Measurements from ENCODE around the gene VMO1. TPM values are rescaled to one million over a fixed set of nuclear protein-coding genes. Genes with fewer than 3 reads are reported as not detected.
A peak's percentile ranks its signal among the peaks of the same experiment; 100 is the strongest.
"Not testable (repeated sequence)": the region's sequence is repeated elsewhere in the genome, so short reads cannot be mapped to it uniquely, and the experiment has no call there.

Gene VMO1, protein sequence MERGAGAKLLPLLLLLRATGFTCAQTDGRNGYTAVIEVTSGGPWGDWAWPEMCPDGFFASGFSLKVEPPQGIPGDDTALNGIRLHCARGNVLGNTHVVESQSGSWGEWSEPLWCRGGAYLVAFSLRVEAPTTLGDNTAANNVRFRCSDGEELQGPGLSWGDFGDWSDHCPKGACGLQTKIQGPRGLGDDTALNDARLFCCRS
- total RNA-seq = 0.62 TPM

DNA sequence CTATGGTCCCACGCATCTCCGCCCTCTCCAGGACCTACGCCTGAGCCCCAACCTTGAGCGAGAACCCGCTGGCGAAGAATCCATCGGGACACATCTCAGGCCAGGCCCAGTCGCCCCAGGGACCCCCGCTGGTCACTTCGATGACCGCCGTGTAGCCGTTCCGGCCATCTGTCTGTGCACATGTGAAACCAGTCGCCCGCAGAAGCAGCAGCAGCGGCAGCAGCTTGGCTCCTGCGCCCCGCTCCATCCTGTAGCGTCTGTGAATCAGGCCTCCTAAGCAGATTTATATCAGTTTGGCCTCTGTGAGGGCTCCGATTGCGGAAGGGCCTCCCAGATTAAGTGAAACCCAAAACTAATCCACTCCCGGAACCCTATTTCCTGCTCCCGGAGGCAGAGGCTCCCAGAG lies at the start of gene VMO1:
Gene VMO1, minus strand, starts transcription at position 259 of the 406 bp plus-strand sequence. Its CDS starts 12 bp downstream, at position 247.
- no peak for DNase-seq

DNA sequence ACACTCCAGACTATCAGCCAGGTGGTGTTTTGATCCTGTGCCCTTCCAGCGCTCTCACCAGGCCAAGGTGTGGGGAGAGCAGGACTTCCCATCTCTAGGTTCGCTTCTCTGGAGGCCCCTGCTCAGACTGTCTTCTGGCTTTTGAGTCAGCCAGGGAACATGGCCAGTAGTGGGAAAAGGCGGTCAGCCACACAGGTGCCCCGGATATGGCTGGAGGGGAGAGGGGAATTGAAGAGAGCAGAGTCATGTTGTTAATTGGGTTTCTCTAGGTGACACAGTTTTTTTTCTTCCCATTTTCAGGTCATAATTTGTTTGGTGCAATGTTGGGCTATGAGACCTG lies 48.5 kb upstream of the VMO1 start:
- DNase-seq = no peak

DNA sequence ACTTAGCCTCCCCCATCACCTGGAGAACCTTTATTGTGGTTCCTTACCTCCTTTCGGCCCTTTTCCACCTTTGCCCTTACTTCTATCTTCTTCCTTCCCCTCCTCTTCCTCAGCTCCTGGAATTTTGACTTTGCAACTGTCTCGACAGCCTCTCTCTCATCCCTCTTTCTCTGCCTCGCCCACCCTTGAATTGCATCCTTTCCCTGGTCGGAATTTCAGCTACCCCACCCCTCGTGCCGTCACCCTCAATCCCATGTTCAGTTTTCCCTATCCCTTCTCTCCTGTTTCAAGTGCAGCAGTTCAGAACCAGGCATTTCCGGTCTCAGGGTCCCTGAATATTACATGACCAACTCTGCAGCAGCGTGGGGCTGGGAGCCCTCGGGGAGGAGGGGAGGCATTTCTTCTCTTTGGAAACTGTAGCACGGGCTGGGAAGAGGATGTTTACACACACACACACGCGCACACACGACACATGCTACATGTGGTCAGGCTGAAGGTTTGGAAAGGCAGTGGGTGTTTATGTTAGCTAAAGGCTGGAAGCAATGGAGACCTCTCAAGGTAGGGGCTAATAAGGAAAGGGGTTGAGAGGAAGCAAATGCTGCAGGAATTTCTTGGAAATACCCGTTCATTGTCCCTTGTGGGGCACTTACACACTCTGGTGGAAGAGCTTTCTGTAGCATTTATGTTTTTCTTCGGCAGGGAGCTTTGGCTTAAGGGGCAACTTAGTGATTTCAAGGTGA lies 47.9 kb upstream of the VMO1 start:
- no peak for DNase-seq

DNA sequence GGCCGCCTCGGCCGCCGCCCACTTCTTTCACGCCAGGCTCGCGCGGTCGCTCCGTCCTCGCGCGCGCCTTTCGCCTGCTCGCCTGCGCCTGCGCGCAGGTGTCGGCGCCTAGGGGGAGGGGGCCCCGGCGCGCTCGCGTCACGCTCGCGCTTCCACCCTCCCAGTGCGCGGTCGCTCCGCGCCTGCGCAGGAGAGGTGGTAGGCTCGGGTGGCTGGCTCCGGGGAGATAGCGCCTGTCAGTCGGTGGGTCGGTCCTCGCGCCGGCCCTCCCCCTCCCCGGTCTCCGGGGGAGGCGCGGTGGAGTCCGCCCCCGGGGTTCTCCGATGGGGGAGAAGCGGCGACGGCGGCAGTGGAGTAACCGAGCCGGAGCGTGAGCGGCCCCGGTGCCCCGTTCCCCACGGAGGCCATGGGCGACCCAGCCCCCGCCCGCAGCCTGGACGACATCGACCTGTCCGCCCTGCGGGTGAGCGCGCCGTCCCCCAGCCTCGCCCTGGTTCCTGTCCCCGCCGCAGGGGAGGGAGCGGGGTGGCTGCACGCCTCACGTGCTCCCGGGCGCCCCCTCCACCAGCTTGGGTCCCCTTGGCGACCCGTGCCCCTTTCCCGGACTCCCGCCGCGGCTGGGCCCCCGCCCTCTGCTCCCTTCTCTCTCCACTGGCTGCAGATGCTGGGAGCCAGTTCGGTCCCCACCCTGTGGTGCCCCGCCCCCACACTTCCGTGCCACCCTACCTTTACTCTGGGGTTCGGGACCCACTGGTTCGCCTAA lies 47.2 kb upstream of the VMO1 start, which contains the start of gene MINK1:
Gene MINK1, plus strand, starts transcription at position 163 of the 763 bp plus-strand sequence. Its CDS starts 244 bp downstream, at position 407.
- peak; percentile 85 for DNase-seq

DNA sequence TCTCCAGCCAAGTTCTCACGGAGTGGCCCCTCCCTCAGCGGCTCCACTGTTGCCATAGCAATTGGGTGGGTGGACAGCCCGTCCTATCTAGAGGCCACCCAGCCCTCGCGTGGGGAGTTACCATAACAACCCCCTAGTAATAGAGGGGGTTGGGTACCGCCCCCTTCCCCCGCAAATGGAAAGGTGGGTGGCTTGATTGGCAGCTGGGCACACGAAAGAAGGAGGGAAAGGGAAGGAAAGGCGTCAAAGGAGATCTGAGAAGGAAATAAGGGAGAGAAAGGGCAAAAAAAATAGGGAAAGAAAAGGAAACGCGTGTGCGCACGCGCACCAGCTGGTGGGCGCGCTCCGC lies 46.6 kb upstream of the VMO1 start:
- DNase-seq = not testable (repeated sequence)

DNA sequence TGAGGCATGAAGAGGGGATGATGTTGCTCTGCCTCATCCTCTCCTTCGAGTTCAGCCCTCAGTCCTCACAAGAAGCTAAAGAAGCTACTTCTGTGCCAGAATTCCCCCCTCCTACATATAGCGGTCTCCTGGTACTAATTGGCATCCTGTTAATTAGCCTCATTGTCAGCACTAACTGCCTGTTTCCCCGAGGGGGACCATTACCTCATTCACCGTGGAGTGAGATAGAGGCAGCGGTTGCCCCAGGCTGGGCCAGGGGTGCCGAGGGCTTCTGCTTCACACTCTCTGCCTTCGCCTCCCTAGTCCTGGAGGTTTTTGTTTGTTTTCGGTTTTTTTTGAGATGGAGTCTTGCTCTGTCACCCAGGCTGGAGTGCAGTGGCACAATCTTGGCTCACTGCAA lies 41.2 kb upstream of the VMO1 start:
- DNase-seq = no peak

DNA sequence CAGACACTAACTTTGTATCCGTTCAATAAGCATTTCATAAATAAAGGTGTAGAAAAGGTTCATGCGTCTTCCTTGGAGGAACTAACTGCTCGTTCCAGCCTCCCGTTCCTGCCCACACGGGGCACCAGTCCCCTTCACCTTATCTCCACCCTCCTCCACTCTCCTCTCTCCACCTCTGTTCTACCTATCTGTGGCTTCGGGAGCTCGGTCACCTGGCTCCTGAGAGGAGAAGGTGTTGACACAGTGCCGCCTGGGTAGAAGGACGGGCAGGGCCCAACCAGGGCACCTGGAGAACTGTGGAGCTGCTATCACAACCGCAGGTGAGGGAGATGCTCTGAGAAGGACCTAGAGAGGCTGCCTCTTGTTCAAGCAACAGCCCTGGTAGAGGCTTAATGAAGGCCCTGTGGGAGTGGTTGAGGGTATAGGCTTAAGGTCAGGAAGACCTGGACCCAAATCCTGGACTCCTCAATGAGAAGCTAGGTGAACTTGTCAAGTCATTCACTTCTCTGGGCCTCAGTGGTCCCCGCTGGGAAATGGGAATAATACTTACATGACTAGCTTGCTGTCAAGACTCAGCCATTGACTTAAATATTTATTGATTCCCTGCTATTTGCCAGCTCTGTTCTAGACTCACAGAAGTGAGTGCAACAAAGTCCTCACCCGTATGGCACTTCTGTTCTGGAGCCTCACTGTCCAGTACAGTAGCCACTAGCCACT lies 37.4 kb upstream of the VMO1 start:
- DNase-seq = no peak

DNA sequence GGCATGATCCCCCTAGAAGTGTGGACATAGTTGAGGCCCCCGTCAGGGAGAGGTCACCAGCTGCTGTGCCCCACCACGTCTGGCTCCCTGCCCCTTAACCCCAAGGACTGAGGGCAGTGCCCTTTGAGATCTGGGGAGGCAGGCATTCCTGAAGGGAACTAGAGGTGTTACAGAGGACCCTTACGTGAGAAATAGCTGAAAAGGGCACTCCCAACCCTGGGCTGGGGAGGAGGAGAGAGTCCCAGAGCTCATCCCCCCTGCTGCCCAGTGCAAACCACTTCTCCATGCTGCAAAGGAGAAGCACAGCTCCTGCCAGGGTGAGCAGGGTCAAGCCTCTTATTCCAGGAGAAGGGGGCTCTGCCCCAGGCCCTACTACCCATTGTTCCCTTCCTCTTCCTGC lies 36.7 kb upstream of the VMO1 start:
- DNase-seq = no peak

DNA sequence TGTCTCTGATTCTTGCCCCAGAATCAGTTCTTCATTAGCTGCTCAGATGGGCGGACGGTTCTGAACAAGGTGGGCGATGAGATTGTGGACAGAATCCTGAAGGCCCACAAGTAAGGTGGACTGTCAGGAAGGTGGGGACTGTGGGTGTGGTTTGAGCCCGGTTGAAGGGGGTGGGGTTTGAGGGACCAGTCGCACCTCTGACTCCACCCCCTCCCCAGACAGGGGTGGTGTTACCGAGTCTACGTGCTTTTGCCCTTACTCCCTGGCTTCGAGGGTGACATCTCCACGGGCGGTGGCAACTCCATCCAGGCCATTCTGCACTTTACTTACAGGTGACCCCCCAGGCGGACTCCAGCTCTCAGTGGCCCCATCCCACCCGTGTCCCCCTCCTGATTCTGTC lies 32.1 kb upstream of the VMO1 start:
- no peak for DNase-seq

DNA sequence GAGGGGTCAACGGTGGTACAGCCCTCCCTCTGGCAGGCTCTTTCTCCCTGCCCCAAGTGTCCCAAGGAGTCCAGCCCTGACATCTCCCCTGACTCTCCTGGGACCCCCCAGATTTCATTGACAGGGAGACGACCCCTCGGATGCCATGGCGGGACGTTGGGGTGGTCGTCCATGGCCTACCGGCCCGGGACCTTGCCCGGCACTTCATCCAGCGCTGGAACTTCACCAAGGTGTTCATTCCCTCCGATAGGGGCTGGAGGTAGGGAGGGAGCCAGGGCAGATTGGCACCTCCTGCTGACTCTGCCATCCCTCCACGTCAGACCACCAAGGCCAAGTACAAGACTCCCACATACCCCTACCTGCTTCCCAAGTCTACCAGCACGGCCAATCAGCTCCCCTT lies 30.7 kb upstream of the VMO1 start:
- DNase-seq = no peak

DNA sequence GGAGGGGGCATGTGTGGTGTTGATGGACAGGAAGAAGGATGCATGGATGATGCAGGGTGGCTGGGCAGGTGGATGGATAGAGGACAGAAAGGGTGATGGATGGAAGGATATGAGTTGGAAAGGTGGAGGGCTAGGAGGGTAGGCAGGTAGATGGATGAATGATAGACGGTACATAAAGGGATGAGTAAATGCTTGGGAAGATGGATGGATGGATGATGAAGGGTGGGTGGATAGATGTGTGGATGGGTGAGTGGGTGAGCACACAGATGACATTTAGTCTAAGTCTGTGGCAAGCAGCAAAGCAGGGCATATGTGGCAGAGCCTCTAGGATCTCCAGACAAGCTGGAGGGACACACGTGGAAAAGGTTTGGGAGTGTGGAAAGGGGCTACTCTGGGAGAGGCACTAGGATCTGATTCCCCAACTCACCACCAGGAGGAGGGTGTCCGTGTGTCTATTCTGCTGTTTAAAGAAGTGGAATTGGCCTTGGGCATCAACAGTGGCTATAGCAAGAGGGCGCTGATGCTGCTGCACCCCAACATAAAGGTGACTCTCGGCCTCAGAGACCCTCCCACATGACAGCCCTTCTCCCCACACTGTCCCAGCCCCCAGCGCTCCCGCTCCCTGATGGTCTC lies 29.0 kb upstream of the VMO1 start:
- DNase-seq = no peak

DNA sequence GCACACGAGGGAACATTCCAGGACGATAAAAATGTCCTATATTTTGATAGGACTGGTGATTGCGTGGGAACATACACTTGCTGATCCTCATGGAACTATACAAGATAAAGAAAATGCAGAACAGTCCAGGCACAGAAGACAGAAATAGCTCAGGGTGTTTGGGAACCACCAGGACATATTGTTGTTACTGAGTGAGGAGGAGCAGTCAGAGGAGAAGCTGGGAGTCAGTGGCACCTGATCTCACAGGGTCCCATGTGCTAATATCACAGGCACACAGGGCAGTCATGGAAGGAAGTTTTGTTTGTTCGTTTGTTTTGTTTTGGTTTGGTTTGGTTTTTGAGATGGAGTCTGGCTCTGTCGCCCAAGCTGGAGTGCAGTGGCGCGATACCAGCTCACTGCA lies 26.5 kb upstream of the VMO1 start:
- DNase-seq = no peak

DNA sequence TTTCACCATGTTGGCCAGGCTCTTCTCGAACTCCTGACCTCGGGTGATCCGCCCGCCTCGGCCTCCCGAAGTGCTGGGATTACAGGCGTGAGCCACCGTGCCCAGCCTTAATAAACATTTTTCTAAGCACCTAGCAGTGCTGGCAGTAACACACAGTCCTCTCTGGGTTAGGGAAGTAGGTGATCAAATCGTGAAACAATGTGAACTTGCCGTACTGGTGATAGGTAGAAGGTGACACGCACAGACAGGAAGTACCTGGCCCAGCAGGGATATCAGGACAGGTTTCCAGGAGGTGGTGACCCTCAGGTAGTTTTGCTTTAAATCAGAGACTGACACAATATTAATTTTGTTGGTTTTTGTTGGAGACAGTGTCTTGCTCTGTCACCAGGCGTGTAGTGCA lies 25.3 kb upstream of the VMO1 start:
- no peak for DNase-seq

DNA sequence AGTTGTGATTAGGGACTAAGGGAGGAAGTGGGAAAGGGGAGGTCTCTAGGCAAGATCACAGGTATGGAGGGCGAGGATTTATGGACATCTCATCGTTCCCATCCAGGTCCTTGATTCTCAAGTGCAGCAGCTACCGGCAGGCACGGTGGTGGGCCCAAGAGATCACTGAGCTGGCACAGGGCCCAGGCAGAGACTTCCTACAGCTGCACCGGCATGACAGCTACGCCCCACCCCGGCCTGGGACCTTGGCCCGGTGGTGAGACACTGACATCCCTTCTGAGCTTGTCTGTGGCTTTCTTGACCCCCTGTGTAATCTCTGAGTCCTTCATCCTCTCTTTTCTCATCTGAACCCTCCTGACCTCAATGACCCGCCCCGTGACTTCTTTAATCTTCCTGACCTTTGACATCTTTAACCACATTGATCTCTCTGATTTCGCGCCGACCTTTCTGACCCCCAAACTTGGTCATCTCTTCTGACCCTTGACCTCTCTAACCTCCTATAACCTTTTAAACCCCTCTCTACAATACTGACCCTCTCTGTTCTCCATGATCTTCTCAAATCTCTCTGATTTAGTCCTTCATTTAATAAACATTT lies 24.6 kb upstream of the VMO1 start:
- no peak for DNase-seq

DNA sequence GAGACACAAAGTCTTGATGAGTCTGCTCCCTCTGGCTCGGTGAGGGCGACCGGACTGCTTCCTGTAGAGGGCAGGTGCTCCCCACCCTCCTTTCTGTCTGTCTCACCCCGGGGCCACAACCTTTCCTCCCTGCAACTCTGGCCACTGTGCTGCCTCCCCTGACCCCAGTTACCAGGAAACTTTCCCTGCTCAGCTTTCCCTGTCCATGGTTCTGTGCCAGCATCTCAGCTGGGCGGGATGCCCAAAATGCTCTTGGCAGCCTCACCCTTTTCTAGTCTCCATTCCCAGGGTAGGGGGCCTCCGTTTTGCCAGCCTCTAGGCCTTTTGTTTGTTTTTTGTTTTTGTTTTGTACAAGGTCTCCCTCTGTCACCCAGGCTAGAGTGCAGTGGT lies 22.2 kb upstream of the VMO1 start:
- peak; percentile 26 for DNase-seq

DNA sequence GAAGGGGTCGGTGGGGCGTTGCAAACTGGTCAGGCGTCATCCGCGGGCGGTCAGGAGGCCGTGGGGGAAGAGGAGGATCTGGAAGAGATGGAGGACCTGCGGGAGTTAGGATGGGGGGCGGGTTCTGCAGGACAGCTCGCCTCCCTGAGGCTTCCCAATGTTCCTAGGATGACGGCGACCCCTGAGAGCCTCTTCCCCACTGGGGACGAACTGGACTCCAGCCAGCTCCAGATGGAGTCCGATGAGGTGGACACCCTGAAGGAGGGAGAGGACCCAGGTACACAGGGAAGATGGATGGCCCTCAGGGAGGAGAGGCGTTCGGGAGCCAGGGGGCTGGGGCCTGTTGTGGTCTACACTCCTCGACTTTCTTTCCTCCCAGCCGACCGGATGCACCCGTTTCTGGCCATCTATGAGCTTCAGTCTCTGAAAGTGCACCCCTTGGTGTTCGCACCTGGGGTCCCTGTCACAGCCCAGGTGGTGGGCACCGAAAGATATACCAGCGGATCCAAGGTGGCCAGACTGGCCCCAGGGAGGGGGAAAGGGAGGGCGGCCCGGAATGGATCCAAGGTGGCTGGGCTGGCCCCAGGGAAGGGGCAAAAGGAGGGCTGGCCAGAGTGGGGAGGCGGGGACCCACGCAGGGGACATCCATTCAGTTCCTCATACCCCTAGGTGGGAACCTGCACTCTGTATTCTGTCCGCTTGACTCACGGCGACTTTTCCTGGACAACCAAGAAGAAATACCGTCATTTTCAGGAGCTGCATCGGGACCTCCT lies 21.6 kb upstream of the VMO1 start:
- no peak for DNase-seq

DNA sequence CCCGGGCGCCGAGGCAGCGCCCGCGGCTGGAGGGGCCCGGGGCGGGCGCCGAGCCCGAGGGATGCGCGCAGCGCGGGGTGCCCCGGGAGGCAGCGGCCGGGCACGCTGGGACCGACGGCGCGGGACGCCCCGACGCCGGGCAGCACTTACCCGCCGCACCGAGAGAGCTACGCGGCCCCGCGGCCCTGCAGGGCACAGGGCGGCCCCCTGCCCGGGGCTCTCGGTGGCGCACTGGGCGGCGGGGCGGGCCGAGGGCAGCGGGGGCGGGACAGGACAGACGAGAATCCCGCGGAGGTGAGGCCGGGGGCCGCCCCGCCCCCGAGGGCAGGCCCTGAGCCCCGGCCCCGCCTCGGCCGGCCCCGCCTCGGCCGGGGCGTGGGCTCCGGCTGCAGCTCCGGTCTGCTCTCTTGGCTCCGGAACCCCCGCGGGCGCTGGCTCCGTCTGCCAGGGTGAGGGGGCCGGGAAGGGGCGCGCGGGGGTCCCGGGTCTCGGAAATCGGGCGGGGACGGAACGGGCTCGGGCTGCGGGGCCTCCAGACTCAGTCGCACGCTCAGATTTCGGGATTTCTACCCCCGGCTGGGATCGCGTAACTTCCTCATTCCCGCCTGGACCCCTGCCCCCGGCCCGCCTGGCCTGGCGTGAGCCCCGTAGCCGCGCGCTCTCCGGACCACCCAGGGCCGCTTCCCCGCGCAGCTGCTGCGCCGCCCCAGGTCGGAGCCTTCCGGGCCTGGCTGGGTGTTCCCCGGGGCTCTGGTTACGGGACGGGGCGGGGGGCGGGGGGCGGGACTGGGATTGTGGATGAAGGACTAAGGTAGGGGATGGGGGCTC lies 20.8 kb upstream of the VMO1 start, which contains the start of gene PLD2:
Gene PLD2, plus strand, starts transcription at position 376 of the 828 bp plus-strand sequence. CDS start 621 bp downstream, outside the sequence.
- DNase-seq = peak; percentile 38

DNA sequence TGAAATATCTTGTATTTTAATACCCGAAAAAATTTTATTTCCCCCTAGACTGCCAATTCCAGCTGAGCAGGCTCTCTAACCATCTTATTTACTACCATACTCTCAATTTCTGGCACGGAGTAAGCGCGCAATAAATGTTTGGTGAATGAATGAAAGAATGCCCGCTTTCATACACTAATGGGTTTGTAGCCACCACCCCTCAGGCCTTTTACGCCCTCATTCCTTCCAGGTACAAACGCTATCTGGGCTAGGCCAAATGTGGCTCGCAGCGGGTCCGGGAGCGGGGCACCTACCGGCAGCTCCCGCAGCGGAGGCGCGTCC lies 20.3 kb upstream of the VMO1 start:
- no peak for DNase-seq

DNA sequence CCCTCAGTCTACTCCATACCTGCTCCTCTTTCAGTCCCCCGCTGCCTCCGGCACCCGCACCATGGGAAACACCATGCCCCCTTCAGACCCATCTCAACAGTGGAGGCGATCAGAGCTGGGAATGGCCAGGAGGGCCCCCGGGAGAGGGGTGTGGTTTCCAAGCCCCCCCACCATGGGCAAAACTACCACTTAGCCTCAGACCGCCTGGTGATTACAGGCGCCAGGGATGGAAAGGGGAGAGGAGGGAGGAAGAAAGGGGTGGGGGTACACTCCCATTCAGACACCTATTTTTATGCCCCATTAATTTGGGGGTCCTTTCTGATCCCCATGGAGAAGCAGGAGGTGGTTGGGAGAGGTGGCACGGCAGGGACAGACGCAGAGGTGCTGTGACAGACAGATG lies 16.1 kb upstream of the VMO1 start, which contains the start of gene C17orf114:
Gene C17orf114, minus strand, starts transcription at position 101 of the 400 bp plus-strand sequence.
- no peak for DNase-seq

All from occipital lobe (tissue), 2 donors.